GM18526 (cell line): Measurements from ENCODE around the gene RET.

Experiments
- POLR2A ChIP-seq: IDR thresholded peaks from 3 replicates; pipeline ENCODE4 v1.6.1; 2011; ENCODE audit not compliant: insufficient read length; ENCODE audit errors: extremely low read depth

RET gene

GRCh38 chr10:43066481-43066880, 10.4 kb upstream of the RET start:
- no peak for TF ChIP-seq POLR2A

GRCh38 chr10:43067391-43068135, 9.3 kb upstream of the RET start:
- no peak for TF ChIP-seq POLR2A

DNA sequence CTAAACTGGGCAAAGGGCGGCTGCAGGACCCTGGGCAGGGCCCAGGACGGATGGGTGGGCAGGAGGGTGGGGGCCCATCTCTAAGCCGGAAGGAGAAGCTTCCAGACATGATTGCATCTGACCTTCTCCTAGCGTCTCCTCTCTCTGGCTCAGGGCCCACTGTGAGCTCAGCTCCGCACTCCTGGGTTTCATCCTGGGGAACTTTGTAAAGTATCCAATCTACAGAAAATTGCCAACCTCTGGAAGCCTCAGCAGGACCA, 8.8 kb upstream of the RET start:
- no peak for TF ChIP-seq POLR2A

- no peak for TF ChIP-seq POLR2A
Observed at GRCh38 chr10:43068471-43069210, 8.2 kb upstream of the RET start.

DNA sequence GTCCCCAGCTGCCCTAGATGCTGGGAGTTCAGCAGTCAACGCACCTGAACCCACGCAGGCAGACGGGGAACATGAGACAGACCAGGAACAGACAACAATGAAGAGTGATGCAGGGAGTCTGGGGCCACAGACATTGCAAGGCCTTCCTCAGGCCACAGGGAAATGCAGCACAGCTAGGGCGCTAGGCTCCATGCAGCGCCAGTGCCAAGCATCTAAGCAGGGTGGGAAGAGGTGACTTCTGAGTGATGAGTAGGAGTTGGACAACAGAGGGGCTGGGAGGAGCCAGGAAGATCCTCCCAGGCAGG, 7.7 kb upstream of the RET start:
- TF ChIP-seq POLR2A = no peak

GRCh38 chr10:43069579-43069978, 7.3 kb upstream of the RET start:
- no peak for TF ChIP-seq POLR2A

- TF ChIP-seq POLR2A = no peak
Observed at GRCh38 chr10:43070121-43071085, 6.5 kb upstream of the RET start.

DNA sequence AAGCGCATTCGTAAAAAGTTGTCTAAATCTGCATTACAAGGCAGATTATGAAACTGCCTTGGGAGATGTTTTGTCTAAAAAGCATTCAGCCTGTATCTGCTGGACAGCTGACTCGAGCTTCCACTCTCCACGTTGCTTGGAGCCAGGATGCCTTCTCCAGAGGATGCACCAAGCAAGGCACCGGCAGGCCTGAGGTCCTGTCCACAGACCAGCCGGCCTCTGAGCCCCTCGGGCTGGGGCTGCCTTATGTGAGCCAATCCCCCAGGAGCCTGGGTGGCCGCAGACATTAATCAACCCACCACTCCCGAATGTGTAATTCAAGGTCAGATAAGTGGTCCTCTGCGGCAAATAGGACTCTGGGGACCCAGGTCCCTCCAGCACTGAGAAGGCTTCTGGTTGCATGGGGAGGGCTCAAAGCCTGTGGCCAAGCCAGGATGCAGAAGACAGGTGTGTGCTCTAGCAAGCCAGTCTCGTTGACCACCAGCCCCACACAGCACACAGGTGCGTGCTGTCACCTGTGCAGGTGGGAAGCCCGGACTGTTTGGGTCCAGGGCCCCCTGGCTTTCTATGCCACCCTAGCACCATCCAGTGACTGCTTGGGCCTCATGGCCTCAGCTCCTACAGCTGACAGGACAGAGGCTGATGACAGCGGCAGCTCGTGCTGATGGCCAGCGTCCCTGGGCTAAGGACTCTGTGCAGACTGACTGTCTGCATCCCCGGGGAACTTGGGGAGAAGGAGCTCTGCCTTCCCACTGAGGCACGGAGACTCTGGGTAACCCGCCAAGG, 4.8 kb upstream of the RET start:
- no peak for TF ChIP-seq POLR2A

DNA sequence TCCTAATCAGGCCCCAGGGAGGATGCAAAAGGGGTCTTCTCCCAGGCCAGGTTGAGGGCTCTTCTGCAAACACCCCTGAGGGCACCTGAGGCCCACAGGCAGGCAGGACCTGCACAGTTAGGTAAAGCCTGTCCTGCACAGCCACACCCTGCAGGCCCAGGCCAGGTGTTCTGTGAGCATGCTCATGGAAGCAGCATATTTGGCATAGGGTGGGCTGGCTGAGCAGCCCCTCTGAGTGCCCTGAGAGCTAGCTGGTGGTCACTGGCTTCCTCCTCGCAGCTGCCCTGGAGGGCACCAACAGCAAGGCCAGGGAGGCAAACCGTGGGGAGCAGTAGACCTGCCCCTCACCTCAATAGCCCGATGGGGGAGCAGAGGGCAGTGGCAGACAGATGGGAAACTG, 3.7 kb upstream of the RET start:
- TF ChIP-seq POLR2A = no peak

GRCh38 chr10:43073721-43074120, 3.1 kb upstream of the RET start:
- no peak for TF ChIP-seq POLR2A

- no peak for TF ChIP-seq POLR2A
Observed at GRCh38 chr10:43074409-43074808, 2.5 kb upstream of the RET start.

DNA sequence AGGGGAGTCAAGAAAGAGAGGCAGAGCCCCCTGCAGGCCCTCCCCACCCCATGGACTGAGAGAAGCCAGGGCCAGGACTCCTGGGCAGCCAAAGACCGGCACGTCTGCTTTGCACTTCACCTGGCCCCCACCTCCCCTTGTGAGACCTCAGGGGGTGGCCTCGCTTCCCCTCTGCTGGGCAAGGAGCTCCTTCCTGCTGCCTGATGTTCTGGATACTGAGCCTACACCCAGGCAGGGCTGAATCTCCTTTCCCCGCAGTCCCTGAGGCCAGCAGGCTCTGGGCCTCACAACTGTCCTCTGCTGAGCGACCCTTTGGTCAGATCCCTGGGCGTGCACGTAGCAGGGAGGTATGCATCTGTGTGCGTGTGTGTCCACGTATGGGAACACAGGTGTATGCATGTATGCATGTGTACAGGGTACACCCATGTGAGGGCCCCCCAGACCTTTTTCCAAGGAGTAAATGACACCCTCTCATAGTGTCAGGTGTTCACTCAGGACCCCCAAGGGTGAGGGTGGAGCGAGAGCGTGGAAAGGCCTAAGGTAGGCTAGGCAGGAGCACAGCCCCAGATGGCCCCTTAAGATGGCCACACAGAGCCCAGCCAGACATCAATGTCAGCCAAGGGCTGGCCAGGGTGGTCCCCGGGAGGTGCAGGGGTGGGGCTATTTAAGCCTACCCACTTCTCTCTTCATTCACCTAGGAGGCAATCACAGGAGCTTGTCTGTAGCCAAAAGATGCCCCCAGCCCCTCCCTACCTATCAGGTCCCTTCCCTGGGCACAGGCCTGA, 1.9 kb upstream of the RET start:
- TF ChIP-seq POLR2A = no peak

DNA sequence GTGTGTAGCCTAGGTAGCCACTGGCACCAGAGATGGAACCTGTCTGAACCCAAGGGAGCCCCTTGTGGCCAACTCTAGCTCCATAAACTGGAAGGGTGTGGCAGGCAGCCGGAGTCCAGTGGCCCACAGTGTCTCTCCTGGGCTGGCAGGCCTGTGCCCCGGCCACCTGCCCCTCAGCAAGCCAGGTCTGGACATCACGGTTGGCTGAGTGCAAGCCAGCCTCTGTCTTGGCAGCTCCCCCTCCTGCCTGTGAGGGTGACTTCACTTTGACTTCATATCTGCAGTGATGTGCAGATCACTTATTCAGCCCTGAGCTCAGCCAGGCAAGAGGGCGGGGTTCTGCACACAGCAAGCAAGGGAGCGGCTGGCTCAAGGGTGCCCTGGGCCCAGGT, 1.3 kb upstream of the RET start:
- TF ChIP-seq POLR2A = no peak

DNA sequence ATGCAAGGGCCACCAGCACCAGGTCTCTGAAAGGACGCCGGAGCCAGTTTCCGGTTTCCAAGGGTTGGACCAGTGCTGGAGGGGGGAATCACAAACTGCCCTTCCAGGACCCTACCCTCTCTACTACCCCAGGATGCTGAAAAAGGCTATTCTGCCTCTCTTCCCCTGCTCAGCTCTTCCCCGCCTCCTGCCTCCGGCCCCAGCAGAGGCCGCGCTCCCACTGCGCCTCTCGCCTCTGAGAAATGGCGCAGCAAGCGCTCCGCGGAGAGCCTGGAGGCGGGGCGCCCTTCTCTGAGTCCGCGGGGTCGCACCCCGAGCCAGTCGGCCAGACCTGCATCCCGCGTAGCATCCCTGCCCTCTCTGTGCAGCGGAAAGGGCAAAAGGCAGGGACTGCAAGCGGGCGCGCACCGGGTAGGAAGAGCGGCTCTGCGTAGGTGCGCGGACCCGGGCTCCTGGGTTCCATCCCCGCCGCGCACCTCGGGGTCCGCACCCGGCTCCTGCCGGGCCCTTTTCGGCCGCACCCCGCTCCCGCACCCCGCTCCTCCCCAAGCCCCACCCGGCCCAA, 476 bp upstream of the RET start:
- TF ChIP-seq POLR2A = no peak
